PC-9 (cell line): ENCODE results near the gene ERMARD. TPM values are rescaled to one million over a fixed set of nuclear protein-coding genes. Genes with fewer than 3 reads are reported as not detected.

Experiments used
- BruUV-seq: library from RNA; stranded (reverse); fragments of 400-500 nt; replicated peaks from 2 replicates; lab custom pipeline; 2021; lab: Mats Ljungman, UMichigan
- CTCF ChIA-PET: fragments of 300-600 bp; sonication (Branson Sonifier 250); formaldehyde crosslinking; loops from one replicate; lab custom pipeline; 2022; ENCODE audit warnings: antibody characterized with exemption; lab: Charles Lee
- POLR2A ChIA-PET: fragments of 300-600 bp; sonication (Branson Sonifier 250); formaldehyde crosslinking; loops from one replicate; lab custom pipeline; 2022; ENCODE audit warnings: antibody characterized with exemption; ENCODE audit not compliant: unreplicated experiment; lab: Charles Lee
- DNase-seq, 2 experiments: peaks; one replicate each; pipeline versions ENCODE4 v3.0.0 to v3.0.0-alpha.2; 2015 to 2022; ENCODE audit warnings: mixed read lengths in 1 of 2
- H2AFZ ChIP-seq: fragments of 200-600 bp; sonication (generic); 2 replicates; pipeline ENCODE4 v1.8.1; 2017; ENCODE audit warnings: antibody characterized with exemption
- H3F3A ChIP-seq: fragments of 200-600 bp; sonication (generic); 2 replicates; pipeline ENCODE4 v1.8.1; 2017; ENCODE audit warnings: antibody characterized with exemption, mild to moderate bottlenecking, low read depth; ENCODE audit not compliant: insufficient read depth
- H3K27ac ChIP-seq: fragments of 200-600 bp; sonication (generic); 2 replicates; pipeline ENCODE4 v1.6.1; 2016; ENCODE audit warnings: mixed run types
- H3K27me3 ChIP-seq: fragments of 200-600 bp; sonication (generic); 2 replicates; pipeline ENCODE4 v1.6.1; 2016; ENCODE audit warnings: low read depth, mixed run types; ENCODE audit not compliant: insufficient read depth
- H3K36me3 ChIP-seq: fragments of 200-600 bp; sonication (generic); 2 replicates; pipeline ENCODE4 v1.6.1; 2016; ENCODE audit warnings: low read depth, mixed run types
- H3K4me1 ChIP-seq: fragments of 200-600 bp; sonication (generic); replicated peaks from 2 replicates; pipeline ENCODE4 v1.6.1; 2016; ENCODE audit warnings: mixed run types; ENCODE audit not compliant: insufficient read depth
- H3K4me2 ChIP-seq: fragments of 200-600 bp; sonication (generic); 2 replicates; pipeline ENCODE4 v1.6.1; 2017; ENCODE audit warnings: mixed run types
- H3K4me3 ChIP-seq: fragments of 200-600 bp; sonication (generic); 2 replicates; pipeline ENCODE4 v1.6.1; 2016; ENCODE audit warnings: mixed run types
- H3K79me2 ChIP-seq: fragments of 200-600 bp; sonication (generic); 2 replicates; pipeline ENCODE4 v1.6.1; 2017; ENCODE audit warnings: low read depth, mixed run types
- H3K9me2 ChIP-seq: fragments of 200-600 bp; sonication (generic); 2 replicates; pipeline ENCODE4 v1.8.1; 2017; ENCODE audit warnings: mild to moderate bottlenecking; ENCODE audit not compliant: insufficient read depth
- H3K9me3 ChIP-seq: fragments of 200-600 bp; sonication (generic); 2 replicates; pipeline ENCODE4 v1.8.1; 2016; ENCODE audit warnings: low read depth; ENCODE audit not compliant: insufficient read depth
- H4K20me1 ChIP-seq: fragments of 200-600 bp; sonication (generic); 2 replicates; pipeline ENCODE4 v1.8.1; 2017; ENCODE audit not compliant: insufficient read depth
- EZH2 ChIP-seq: fragments of 200-600 bp; sonication (generic); IDR thresholded peaks from 2 replicates; pipeline ENCODE4 v1.8.0; 2017; ENCODE audit warnings: antibody characterized with exemption, low read depth
- intact Hi-C: fragments of 100-400 bp; cut with micrococcal nuclease; formaldehyde crosslinking; loops from one replicate; pipeline ENCODE4 v1.10.0; 2022; ENCODE audit not compliant: unreplicated experiment
- total RNA-seq: library from RNA; stranded (reverse); gene quantifications from 2 replicates; pipeline ENCODE4 v1.2.3, GENCODE V29; 2021
- TF ChIP-seq, protein P1 (sequence below): fragments of 200-600 bp; sonication (generic); conservative IDR thresholded peaks from 2 replicates; pipeline ENCODE4 v1.6.1; 2017; ENCODE audit warnings: mixed run types, antibody characterized with exemption, mild to moderate bottlenecking, moderate library complexity

Gene ERMARD
- total RNA-seq, 1 experiment from 2014 or later = 19.3 TPM

DNA sequence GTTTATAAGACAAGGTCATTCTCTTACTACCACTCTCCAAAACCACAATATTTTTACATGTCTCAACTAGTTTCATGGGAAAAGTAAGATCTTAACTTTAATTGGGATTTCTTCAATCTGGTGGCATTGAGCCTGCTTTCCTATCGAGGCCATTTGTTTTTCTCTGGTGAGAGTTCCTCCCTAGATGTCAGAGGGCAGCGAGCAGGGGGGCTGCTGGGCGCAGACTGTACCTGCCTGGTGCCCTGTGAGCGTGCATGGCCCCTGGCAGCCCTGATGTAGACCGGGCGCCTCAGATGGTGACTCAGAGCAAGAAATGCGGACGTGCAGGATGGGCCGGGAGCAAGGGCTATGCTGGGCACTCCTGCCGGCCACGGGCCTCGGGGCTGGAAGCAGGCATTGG, 27.2 kb downstream of the ERMARD start:
- no TSS peak for BruUV-seq
- no peak overlapping the region for H3K4me2 ChIP-seq
- no peaks in the 10 kb centered on the region for H3K79me2 ChIP-seq
- H3K9me3 ChIP-seq = no peaks in the 10 kb centered on the region
- DNase-seq = peak in 1 of 2 experiments; percentile 12
- intact Hi-C loops = no loop called here
- H3K27me3 ChIP-seq = no peaks in the 10 kb centered on the region
- no peaks in the 10 kb centered on the region for H3K9me2 ChIP-seq
- no peak overlapping the region for H2AFZ ChIP-seq
- no peak overlapping the region for H3K4me3 ChIP-seq
- no peaks in the 10 kb centered on the region for H4K20me1 ChIP-seq
- TF ChIP-seq, protein P1, sequence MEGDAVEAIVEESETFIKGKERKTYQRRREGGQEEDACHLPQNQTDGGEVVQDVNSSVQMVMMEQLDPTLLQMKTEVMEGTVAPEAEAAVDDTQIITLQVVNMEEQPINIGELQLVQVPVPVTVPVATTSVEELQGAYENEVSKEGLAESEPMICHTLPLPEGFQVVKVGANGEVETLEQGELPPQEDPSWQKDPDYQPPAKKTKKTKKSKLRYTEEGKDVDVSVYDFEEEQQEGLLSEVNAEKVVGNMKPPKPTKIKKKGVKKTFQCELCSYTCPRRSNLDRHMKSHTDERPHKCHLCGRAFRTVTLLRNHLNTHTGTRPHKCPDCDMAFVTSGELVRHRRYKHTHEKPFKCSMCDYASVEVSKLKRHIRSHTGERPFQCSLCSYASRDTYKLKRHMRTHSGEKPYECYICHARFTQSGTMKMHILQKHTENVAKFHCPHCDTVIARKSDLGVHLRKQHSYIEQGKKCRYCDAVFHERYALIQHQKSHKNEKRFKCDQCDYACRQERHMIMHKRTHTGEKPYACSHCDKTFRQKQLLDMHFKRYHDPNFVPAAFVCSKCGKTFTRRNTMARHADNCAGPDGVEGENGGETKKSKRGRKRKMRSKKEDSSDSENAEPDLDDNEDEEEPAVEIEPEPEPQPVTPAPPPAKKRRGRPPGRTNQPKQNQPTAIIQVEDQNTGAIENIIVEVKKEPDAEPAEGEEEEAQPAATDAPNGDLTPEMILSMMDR = no peak
- no peak for TF ChIP-seq EZH2
- no peaks in the 10 kb centered on the region for H3F3A ChIP-seq
- POLR2A ChIA-PET = no interaction called here
- CTCF ChIA-PET = no interaction called here
- H3K36me3 ChIP-seq = no peaks in the 10 kb centered on the region; the same call in 1 of the 2 replicates
- H3K4me1 ChIP-seq = no peaks in the 10 kb centered on the region
- H3K27ac ChIP-seq = no peak overlapping the region

DNA sequence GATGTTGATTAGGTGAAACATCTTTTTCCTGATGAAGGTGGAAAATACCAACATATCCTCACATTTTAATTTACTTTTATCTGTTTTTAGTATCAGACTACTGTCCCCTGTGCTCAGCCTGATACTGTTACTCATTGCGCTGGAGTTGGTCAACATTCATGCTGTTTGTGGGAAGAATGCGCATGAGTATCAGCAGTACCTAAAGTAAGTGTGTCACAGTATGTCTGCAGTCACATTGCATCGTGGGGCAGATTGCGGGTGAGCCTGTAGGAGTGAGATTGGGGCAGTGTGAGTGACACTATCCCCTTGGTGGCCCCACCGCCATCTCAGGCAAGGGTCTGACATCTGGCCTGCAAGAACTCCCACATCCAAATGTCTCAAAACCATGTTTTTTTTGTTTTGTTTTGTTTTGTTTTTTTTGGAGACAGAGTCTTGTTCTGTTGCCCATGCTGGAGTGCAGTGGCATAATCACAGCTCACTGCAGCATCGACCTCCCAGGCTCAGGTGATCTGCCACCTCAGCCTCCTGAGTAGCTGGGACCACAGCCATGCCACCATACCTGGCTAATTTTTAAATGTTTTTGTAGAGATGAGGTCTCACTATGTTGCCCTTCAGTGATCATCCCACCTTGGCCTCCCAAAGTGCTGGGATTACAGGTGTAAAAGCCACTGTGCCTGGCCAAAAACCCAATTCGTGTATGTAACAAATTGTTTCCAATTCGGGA, 27.8 kb downstream of the ERMARD start:
- DNase-seq = no peak
- no peak overlapping the region for H3K27ac ChIP-seq
- no peaks in the 10 kb centered on the region for H3K4me1 ChIP-seq

DNA sequence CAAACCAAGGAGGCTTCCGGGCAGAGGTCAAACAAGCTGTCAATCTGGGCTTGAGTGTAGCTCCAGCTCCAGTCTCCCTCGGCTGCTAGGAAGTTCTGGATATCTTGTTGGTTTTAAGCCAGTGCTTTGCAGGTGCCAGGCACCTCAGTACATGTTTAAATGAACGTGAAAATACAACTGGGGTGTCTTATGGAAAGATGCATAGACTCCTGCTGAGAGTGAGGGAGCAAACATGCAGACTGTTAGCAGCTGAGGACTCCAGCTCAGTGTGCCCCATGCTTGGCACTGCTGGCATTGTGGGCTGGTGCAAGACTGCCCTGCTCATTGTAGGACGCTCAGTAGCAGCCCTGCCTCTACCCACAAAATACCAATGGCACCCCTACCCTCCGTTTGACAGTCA, 28.5 kb downstream of the ERMARD start:
- no peaks in the 10 kb centered on the region; the same call in 1 of the 2 replicates for H3K36me3 ChIP-seq
- H3F3A ChIP-seq = no peaks in the 10 kb centered on the region
- ChIA-PET CTCF (no interaction called here), POLR2A (no interaction called here)
- no peak overlapping the region for H3K4me3 ChIP-seq
- H2AFZ ChIP-seq = no peak overlapping the region
- no peaks in the 10 kb centered on the region for H3K9me3 ChIP-seq
- H3K79me2 ChIP-seq = no peaks in the 10 kb centered on the region
- intact Hi-C loops = no loop called here
- no peaks in the 10 kb centered on the region for H3K9me2 ChIP-seq
- no peak overlapping the region for H3K4me2 ChIP-seq
- no TSS peak for BruUV-seq
- no peaks in the 10 kb centered on the region for H3K4me1 ChIP-seq
- no peak overlapping the region for H3K27ac ChIP-seq
- no peaks in the 10 kb centered on the region for H3K27me3 ChIP-seq
- no peak for DNase-seq
- TF ChIP-seq, protein P1 = no peak
- no peak for TF ChIP-seq EZH2
- no peaks in the 10 kb centered on the region for H4K20me1 ChIP-seq

More for the DNA sequence above, 27.8 kb downstream of the ERMARD start:
- Histone ChIP-seq H3K4me3 (no peak overlapping the region), H3K9me2 (no peaks in the 10 kb centered on the region), H3F3A (no peaks in the 10 kb centered on the region), H3K9me3 (no peaks in the 10 kb centered on the region), H3K27me3 (no peaks in the 10 kb centered on the region), H3K79me2 (no peaks in the 10 kb centered on the region), H3K4me2 (no peak overlapping the region), H4K20me1 (no peaks in the 10 kb centered on the region), H3K36me3 (no peaks in the 10 kb centered on the region; the same call in 1 of the 2 replicates), H2AFZ (no peak overlapping the region)
- intact Hi-C loops = no loop called here
- TF ChIP-seq EZH2 = no peak
- TF ChIP-seq, protein P1 = no peak
- POLR2A ChIA-PET = no interaction called here
- BruUV-seq = no TSS peak
- CTCF ChIA-PET = no interaction called here
